ENCODE data around the gene ACACB. TPM values are rescaled to one million over a fixed set of nuclear protein-coding genes. Genes with fewer than 3 reads are reported as not detected.

ACACB gene
- total and polyA plus RNA-seq, 8 donors, result 12.5 to 21.3 (median 15.8) TPM

- H3K9me3 ChIP-seq, result no peaks in the 10 kb centered on the region
- no peak for DNase-seq
- intact Hi-C loops (cut with DNase I), result no loop called here
These were observed 106.1 kb downstream of the ACACB start for GRCh38 chr12:109222496-109222895.

DNA sequence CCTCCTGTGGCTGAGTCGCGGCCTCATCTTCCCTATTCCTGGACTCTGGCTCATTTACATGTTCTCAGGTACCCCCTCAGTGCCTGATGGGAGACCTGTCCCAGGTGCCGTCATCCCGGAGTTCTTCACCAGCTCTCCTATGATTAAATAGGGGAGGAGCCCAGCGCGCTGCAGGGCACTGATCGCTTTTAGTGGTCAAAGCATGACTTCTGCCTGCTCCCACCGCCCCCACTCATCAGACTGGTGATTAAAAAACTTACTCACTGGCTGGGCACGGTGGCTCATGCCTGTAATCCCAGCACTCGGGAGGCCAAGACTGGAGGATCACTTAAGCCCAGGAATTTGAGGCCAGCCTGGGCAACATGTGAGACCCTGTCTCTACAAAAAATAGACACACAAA is 106.8 kb downstream of the ACACB start:
- intact Hi-C loops (cut with DNase I), result no loop called here
- no peaks in the 10 kb centered on the region for H3K4me1 ChIP-seq
- no peaks in the 10 kb centered on the region for H3K27me3 ChIP-seq
- H3K9me3 ChIP-seq, result no peaks in the 10 kb centered on the region
- peaks cover 0 to 33% of the 10 kb centered on the region in 2 donors for H3K36me3 ChIP-seq
- no peak overlapping the region for H3K27ac ChIP-seq
- no peak for DNase-seq
- TF ChIP-seq CTCF (IDR thresholded peaks at IDR 0.05), result no peak
- H3K4me3 ChIP-seq, result no peak overlapping the region
- no peak for ATAC-seq

More at GRCh38 chr12:109222496-109222895, 106.1 kb downstream of the ACACB start:
- H3K4me1 ChIP-seq, result no peaks in the 10 kb centered on the region
- H3K27me3 ChIP-seq, result no peaks in the 10 kb centered on the region
- peaks cover 0 to 38% of the 10 kb centered on the region in 2 donors for H3K36me3 ChIP-seq
- TF ChIP-seq CTCF (IDR thresholded peaks at IDR 0.05), result no peak
- no peak overlapping the region for H3K27ac ChIP-seq
- ATAC-seq, result no peak
- H3K4me3 ChIP-seq, result no peak overlapping the region

DNA sequence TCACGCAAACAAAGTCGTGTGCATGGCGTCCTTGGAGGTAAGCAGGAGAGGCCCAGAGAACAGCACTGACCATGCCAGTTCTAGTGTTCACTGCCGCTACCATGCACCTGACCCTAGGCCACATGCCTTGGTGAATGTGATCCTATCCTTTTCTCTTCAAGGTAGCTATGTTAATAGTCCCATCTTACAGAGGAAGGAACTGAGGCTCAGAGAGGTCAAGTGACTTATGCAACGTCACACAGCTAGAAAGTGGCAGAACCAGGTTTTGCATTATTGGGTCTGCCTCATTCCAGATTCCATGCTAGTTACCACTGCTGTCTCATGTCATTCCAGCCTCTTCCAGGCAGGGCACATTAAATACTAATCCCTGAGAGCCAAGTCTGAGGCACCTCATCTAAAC is 107.5 kb downstream of the ACACB start:
- no peak for DNase-seq
- intact Hi-C loops (cut with DNase I), result no loop called here
- no peak for ATAC-seq
- H3K4me1 ChIP-seq, result no peaks in the 10 kb centered on the region
- TF ChIP-seq CTCF (IDR thresholded peaks at IDR 0.05), result no peak
- H3K36me3 ChIP-seq, result peaks cover 0 to 33% of the 10 kb centered on the region in 2 donors
- H3K27me3 ChIP-seq, result no peaks in the 10 kb centered on the region
- no peak overlapping the region for H3K27ac ChIP-seq
- H3K4me3 ChIP-seq, result no peak overlapping the region
- H3K9me3 ChIP-seq, result no peaks in the 10 kb centered on the region

DNA sequence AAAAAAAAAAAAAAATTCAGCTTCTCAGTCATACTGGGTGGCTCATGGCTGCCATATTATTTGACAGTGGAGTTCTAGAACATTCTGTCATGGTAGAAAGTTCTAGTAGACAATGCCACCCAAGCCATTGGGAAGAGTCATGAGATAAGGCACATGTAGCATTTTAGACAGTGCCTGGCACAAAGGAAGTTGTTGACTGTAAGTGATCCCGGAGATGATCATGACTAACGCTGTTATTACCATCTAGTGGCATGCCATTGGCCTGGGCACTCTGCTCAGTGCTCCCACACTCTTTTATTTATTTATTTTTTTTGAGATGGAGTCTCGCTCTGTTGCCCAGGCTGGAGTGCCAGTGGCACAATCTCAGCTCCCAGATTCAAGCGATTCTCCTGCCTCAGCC is 112.3 kb downstream of the ACACB start:
- no peaks in the 10 kb centered on the region for H3K4me1 ChIP-seq
- H3K4me3 ChIP-seq, result no peak overlapping the region
- H3K9me3 ChIP-seq, result no peaks in the 10 kb centered on the region
- H3K27ac ChIP-seq, result no peak overlapping the region
- no peak for ATAC-seq
- peaks cover 0 to 63% of the 10 kb centered on the region in 2 donors for H3K36me3 ChIP-seq
- no peak for TF ChIP-seq CTCF (IDR thresholded peaks at IDR 0.05)
- intact Hi-C loops (cut with DNase I), result no loop called here
- no peaks in the 10 kb centered on the region for H3K27me3 ChIP-seq
- no peak for DNase-seq

DNA sequence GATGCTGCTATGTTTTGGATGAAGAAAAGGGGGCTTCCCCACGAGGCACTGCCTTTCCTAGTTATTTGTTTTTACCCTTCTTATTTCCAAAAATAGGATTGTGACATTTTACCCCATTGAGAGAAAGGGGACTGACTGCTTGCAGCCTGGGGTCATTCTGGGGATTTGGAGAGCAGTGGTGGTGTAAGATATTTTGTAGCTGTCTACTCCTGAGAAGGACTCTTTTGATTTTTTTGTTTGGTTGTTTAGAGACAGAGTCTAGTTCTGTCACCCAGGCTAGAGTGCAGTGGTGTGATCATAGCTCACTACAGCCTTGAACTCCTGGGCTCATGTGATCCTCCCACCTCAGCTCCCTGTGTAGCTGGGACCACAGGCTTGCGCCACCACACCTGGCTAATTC is 113.8 kb downstream of the ACACB start:
- ATAC-seq (no peak), DNase-seq (no peak)
- Histone ChIP-seq H3K36me3 (peaks cover 0 to 54% of the 10 kb centered on the region in 2 donors), H3K27ac (no peak overlapping the region), H3K9me3 (no peaks in the 10 kb centered on the region), H3K27me3 (no peaks in the 10 kb centered on the region), H3K4me3 (no peak overlapping the region), H3K4me1 (no peaks in the 10 kb centered on the region)
- intact Hi-C loops (cut with DNase I), result no loop called here
- TF ChIP-seq CTCF (IDR thresholded peaks at IDR 0.05), result no peak
